ENCODE data around the gene WNK2.
A peak's percentile ranks its signal among the peaks of the same experiment; 100 is the strongest.

The WNK2 gene

GRCh38 chr9:93185266-93186214, 1.6 kb downstream of the WNK2 start:
- DNase-seq = no peak

GRCh38 chr9:93186215-93186945, 2.4 kb downstream of the WNK2 start:
- DNase-seq = no peak

- DNase-seq = peak in 1 of 2 donors; percentile 22
These were observed 3.1 kb downstream of the WNK2 start for GRCh38 chr9:93187047-93187446.

- no peak for DNase-seq
These were observed 3.6 kb downstream of the WNK2 start for GRCh38 chr9:93187574-93187973.

GRCh38 chr9:93188426-93189368, 4.8 kb downstream of the WNK2 start:
- DNase-seq = no peak

- no peak for DNase-seq
These were observed 5.6 kb downstream of the WNK2 start for GRCh38 chr9:93189369-93190132.

GRCh38 chr9:93190133-93190525, 6.2 kb downstream of the WNK2 start:
- no peak for DNase-seq

- no peak for DNase-seq
These were observed 6.9 kb downstream of the WNK2 start for GRCh38 chr9:93190656-93191353.

GRCh38 chr9:93191354-93191660, 7.4 kb downstream of the WNK2 start:
- DNase-seq = no peak

- DNase-seq = no peak
These were observed 8.9 kb downstream of the WNK2 start for GRCh38 chr9:93192721-93193387.

GRCh38 chr9:93193388-93194220, 9.7 kb downstream of the WNK2 start:
- DNase-seq = no peak

GRCh38 chr9:93194221-93194625, 10.3 kb downstream of the WNK2 start:
- DNase-seq = no peak

GRCh38 chr9:93194641-93195040, 10.7 kb downstream of the WNK2 start:
- DNase-seq = no peak

GRCh38 chr9:93196096-93197055, 12.4 kb downstream of the WNK2 start:
- DNase-seq = no peak

- DNase-seq = no peak
These were observed 13.7 kb downstream of the WNK2 start for GRCh38 chr9:93197670-93198069.

- DNase-seq = no peak
These were observed 14.3 kb downstream of the WNK2 start for GRCh38 chr9:93198117-93198837.

GRCh38 chr9:93198838-93199625, 15.1 kb downstream of the WNK2 start:
- no peak for DNase-seq
